Liver (tissue), 3 donors: ENCODE measurements around the gene CYP11A1.

ENCODE experiments used
- FOXA2 ChIP-seq: IDR thresholded peaks from 2 replicates; pipeline ENCODE4 v1.6.1; 2016; ENCODE audit warnings: antibody characterized with exemption
- JUND ChIP-seq, 2 donors: IDR thresholded peaks; 2 replicates each; pipeline ENCODE4 v1.6.1; 2016; ENCODE audit warnings: antibody characterized with exemption in 2 of 2
- YY1 ChIP-seq: IDR thresholded peaks from 2 replicates; pipeline ENCODE4 v1.6.1; 2016; ENCODE audit warnings: antibody characterized with exemption, mild to moderate bottlenecking
- TF ChIP-seq, protein P1 (sequence below): IDR thresholded peaks from 2 replicates; pipeline ENCODE4 v1.6.1; 2016; ENCODE audit warnings: antibody characterized with exemption, mild to moderate bottlenecking
- TF ChIP-seq, protein P2 (sequence below): fragments of 150-350 bp; IDR thresholded peaks from 2 replicates; pipeline ENCODE4 v1.5.1; 2017; ENCODE audit warnings: improper control_type of control experiment, low read depth, low read length; ENCODE audit not compliant: missing input control
- TF ChIP-seq, protein P3 (sequence below): IDR thresholded peaks from 2 replicates; pipeline ENCODE4 v1.6.1; 2016; ENCODE audit warnings: antibody characterized with exemption
- TF ChIP-seq, protein P4 (sequence below): IDR thresholded peaks from 2 replicates; pipeline ENCODE4 v1.6.1; 2016; ENCODE audit warnings: antibody characterized with exemption
- TF ChIP-seq, protein P5 (sequence below): IDR thresholded peaks from 2 replicates; pipeline ENCODE4 v1.6.1; 2016; ENCODE audit warnings: antibody characterized with exemption
- donor health status: healthy.
- donor health status: healthy.

DNA sequence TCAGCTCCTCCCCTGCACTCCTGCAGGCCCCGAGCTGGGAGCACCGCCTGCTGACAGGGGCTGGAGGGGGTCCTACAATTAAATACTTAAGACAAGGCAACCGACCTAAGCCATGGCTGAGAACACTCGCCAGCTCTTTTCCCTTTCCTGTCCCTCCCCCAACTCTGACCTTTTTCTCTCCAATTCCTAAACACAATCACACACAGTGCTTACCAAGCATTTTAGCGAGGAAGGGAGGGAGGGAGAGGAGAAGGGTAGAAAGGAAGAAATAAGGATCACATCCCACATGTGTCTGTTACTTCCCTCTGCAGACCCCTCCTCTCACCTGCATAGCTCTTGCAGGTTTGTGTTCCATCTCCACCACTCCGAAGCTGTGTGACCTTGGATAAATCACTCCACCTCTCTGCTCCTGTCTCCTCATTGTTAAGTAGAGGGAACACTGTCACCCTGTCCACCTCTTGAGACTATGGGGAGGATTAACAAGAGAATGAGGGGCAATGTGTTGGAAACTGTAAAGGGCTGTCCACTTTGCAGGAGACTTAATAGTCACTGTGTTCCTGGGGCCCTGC, 63.6 kb downstream of the CYP11A1 start:
- TF ChIP-seq YY1 (no peak), JUND (IDR thresholded peaks at IDR 0.05) (no peak), FOXA2 (no peak)
- TF ChIP-seq, protein P1, sequence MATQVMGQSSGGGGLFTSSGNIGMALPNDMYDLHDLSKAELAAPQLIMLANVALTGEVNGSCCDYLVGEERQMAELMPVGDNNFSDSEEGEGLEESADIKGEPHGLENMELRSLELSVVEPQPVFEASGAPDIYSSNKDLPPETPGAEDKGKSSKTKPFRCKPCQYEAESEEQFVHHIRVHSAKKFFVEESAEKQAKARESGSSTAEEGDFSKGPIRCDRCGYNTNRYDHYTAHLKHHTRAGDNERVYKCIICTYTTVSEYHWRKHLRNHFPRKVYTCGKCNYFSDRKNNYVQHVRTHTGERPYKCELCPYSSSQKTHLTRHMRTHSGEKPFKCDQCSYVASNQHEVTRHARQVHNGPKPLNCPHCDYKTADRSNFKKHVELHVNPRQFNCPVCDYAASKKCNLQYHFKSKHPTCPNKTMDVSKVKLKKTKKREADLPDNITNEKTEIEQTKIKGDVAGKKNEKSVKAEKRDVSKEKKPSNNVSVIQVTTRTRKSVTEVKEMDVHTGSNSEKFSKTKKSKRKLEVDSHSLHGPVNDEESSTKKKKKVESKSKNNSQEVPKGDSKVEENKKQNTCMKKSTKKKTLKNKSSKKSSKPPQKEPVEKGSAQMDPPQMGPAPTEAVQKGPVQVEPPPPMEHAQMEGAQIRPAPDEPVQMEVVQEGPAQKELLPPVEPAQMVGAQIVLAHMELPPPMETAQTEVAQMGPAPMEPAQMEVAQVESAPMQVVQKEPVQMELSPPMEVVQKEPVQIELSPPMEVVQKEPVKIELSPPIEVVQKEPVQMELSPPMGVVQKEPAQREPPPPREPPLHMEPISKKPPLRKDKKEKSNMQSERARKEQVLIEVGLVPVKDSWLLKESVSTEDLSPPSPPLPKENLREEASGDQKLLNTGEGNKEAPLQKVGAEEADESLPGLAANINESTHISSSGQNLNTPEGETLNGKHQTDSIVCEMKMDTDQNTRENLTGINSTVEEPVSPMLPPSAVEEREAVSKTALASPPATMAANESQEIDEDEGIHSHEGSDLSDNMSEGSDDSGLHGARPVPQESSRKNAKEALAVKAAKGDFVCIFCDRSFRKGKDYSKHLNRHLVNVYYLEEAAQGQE = no peak
- TF ChIP-seq, protein P2, sequence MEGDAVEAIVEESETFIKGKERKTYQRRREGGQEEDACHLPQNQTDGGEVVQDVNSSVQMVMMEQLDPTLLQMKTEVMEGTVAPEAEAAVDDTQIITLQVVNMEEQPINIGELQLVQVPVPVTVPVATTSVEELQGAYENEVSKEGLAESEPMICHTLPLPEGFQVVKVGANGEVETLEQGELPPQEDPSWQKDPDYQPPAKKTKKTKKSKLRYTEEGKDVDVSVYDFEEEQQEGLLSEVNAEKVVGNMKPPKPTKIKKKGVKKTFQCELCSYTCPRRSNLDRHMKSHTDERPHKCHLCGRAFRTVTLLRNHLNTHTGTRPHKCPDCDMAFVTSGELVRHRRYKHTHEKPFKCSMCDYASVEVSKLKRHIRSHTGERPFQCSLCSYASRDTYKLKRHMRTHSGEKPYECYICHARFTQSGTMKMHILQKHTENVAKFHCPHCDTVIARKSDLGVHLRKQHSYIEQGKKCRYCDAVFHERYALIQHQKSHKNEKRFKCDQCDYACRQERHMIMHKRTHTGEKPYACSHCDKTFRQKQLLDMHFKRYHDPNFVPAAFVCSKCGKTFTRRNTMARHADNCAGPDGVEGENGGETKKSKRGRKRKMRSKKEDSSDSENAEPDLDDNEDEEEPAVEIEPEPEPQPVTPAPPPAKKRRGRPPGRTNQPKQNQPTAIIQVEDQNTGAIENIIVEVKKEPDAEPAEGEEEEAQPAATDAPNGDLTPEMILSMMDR = no peak
- TF ChIP-seq, protein P3, sequence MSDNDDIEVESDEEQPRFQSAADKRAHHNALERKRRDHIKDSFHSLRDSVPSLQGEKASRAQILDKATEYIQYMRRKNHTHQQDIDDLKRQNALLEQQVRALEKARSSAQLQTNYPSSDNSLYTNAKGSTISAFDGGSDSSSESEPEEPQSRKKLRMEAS = no peak
- TF ChIP-seq, protein P4, sequence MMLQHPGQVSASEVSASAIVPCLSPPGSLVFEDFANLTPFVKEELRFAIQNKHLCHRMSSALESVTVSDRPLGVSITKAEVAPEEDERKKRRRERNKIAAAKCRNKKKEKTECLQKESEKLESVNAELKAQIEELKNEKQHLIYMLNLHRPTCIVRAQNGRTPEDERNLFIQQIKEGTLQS = no peak
- TF ChIP-seq, protein P5, sequence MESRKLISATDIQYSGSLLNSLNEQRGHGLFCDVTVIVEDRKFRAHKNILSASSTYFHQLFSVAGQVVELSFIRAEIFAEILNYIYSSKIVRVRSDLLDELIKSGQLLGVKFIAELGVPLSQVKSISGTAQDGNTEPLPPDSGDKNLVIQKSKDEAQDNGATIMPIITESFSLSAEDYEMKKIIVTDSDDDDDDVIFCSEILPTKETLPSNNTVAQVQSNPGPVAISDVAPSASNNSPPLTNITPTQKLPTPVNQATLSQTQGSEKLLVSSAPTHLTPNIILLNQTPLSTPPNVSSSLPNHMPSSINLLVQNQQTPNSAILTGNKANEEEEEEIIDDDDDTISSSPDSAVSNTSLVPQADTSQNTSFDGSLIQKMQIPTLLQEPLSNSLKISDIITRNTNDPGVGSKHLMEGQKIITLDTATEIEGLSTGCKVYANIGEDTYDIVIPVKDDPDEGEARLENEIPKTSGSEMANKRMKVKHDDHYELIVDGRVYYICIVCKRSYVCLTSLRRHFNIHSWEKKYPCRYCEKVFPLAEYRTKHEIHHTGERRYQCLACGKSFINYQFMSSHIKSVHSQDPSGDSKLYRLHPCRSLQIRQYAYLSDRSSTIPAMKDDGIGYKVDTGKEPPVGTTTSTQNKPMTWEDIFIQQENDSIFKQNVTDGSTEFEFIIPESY = no peak
